NCI-H1694 treated with DMSO at 0.1 percent for 48 hours (cell line): ENCODE results near the gene SLC27A2.
A peak's percentile ranks its signal among the peaks of the same experiment; 100 is the strongest.

Experiments used
- DNase-seq: peaks from one replicate; lab custom pipeline; 2025; lab: John Stamatoyannopoulos, UW

SLC27A2 gene

GRCh38 chr15:50241684-50242450, 59.9 kb downstream of the SLC27A2 start:
- DNase-seq: no peak

DNA sequence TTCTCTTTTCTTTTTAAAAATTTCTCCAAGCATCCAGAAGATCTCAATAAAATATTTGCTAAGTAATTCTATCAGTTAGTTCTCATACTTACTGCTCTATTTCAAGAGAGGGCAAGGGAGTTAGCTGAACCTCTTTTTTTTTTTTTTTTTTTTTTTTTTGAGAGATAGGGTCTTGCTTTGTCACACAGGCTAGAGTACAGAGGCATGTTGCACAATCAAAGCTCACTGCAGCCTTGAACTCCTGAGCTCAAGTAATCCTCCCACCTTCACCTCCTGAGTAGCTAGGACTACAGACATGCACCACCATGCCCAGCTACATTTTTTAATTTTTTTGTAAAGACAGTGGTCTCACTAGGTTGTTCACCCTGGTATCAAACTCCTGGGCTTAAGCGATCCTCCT, 62.2 kb downstream of the SLC27A2 start:
- no peak for DNase-seq

DNA sequence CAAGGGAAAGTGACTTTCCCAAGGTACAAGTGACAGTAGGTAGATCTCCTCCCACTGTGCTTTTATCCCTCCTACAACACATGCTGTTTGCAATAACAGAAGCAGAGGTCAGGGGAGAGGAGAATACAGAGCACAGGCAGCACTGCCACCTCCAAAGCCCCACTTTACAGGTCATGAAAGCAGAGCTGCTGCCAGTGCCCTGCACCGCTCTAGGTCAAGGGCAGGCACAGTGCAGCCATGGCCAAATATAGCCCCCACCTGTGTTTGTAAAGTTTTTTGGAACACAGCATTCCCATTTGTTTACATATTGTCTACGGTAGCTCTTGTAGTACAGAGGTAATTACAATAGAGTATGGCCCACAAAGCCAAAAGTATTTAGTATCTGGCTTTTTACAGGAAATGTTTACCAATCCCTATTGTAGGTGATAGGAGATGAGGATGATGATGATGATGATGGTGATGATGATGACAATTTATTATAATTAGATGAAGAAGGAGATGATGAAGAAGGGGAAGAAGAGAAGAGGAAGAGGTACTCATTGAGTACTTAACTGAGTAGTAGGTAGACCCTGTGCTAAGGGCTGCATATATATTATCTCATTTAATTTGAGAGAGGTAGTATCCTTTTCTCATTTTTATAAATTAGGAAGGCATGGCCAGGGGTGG, 63.1 kb downstream of the SLC27A2 start:
- no peak for DNase-seq

GRCh38 chr15:50246631-50247030, 64.6 kb downstream of the SLC27A2 start:
- DNase-seq: no peak

DNA sequence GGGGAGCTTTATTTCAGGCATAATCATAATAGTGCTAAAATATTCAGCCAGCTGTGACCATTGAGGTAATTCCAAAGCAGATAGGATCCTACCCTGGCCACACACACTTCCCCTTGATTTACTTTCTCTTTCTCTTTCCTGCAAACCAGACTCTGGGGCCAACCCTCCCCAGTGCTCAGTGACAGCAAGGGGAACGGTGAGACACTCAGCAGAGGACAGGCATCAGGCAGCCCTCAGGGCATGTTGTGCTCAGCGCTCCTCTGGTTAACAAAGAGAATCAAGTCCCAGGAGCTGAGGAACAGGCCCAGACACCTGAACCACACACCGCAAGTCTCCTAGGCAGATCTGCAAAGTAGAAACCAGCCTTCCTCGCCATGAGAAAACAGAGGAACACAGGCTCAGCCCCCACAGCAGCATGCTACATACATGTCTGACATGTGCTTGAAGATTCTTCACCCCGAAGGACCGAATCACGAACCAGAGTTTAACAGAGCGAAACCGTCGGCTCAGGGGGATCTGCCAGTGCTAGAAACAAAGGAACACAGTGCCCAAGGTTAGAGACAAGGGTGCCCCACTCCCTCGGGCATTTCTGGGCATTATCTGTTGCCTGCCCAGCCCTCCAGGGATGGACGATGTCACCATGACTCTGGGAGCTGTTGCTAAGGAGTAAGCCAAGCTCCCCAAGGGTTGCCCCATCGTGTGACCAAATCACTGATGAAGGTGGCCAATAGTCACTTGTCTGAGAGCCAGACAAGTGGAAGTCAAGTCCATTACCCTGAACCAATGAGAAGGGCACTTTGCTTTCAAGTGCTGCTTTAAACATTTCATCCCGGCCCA, 66.0 kb downstream of the SLC27A2 start:
- DNase-seq: no peak

GRCh38 chr15:50248994-50249582, 67.1 kb downstream of the SLC27A2 start:
- DNase-seq: no peak

DNA sequence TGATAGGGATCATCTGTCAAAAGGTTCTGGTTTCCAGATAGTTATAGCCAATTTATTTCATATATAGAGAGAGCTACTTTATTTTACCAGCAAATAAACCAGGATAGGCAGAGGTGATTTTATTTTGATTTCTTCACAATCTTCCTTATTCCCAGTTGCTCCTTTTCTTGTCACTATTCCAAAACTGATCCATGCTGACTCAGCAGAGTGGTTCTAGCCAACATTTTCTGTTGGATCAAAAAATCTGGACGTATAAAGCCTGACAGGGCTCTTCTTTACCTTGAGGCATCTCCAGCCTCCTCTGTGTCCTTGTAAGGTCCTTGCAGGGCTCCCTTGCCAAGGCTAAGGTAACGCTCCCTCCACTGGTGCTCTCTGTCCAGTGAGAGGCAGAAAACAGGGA, 67.7 kb downstream of the SLC27A2 start:
- no peak for DNase-seq

DNA sequence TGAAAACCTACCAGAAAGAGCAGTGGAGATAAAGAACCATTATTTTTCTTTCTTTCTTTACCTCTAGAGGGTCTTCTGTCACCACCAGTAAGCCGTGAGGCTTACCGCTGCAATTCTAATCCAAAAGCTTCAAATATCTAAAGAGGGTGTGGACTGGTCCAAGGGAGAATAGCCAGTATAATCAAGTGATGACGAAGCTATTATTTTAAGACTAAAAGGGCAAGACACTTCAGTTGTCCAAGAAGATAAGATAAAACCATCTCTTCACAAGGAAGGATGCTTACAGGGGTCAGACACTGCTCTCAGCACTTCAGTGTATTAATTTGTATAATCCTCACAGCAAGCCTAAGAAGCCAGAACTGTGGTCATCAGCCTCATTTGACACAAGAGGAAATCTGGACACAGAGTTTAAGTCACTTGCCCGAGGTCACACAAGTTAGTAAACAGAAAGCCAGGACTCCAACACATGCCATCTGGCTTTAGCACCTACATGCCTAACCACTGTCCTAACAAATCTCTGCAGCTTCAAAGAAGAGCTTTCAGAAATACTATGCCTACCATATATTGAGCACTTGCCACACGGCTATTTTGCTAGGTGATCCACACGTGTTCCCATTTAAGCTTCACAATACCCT, 68.9 kb downstream of the SLC27A2 start:
- no peak for DNase-seq

- DNase-seq: no peak
These were observed 69.7 kb downstream of the SLC27A2 start for GRCh38 chr15:50251638-50252182.

- DNase-seq: no peak
These were observed 70.6 kb downstream of the SLC27A2 start for GRCh38 chr15:50252556-50252955.

DNA sequence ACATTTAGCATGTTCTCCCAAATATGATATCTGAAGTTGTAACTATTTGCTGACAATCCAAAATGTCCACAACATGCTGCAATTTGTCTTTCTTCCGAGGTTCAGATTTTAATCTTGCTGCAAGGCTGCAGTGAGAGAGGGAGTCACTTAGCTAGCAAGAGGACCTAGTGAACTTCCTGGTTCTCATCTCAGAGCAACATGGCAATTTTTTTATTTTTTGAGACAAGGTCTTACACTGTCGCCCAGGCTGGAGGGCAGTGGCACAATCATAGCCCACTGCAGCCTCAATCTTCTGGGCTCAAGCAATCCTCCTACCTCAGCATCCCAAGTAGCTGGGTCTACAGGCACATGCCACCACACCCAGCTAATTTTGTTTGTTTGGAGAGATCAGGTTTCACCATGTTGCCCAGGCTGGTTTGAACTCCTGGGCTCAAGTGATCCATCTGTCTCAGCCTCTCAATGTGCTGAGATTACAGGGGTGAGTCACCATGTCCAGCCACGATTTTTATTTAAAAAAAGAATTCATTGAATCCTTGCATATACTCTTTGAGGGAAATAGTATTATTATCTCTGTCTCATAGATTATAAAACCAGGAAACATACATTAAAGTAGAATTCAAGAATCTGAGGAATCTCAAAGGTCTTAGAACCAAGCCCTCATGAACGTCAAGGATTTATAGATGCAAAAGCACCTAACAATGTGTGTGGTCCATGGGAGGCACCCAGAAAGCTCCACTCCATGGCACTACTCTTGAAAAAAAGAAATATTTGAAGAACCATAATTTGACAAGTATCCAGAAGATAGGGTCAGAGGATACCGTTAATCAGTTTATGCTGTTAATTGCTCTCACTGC, 74.4 kb downstream of the SLC27A2 start:
- DNase-seq: no peak

- DNase-seq: no peak
These were observed 75.3 kb downstream of the SLC27A2 start for GRCh38 chr15:50257332-50257731.

DNA sequence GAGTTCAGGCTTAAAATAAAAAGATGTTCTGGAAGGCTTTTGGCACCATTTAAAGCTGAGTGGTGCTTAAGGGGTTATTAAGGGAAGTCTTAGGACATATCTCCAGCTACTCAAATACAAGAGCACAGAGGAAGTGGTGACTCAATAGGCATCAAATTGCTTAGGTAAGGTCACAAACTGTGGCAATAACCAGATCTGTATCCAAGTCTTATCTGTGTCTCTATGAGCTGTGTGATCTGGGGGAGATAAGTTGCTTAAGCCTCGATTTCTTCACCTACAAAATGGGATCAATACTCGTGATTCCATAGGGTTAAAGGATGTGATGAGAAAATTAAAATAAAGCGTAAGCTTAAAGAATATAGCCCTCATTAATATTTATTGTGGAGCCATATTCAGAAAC, 75.9 kb downstream of the SLC27A2 start:
- DNase-seq: peak; percentile 3

- DNase-seq: no peak
These were observed 77.3 kb downstream of the SLC27A2 start for GRCh38 chr15:50259276-50259675.

GRCh38 chr15:50260969-50261496, 79.0 kb downstream of the SLC27A2 start:
- no peak for DNase-seq

GRCh38 chr15:50261981-50262380, 80.0 kb downstream of the SLC27A2 start:
- DNase-seq: no peak

DNA sequence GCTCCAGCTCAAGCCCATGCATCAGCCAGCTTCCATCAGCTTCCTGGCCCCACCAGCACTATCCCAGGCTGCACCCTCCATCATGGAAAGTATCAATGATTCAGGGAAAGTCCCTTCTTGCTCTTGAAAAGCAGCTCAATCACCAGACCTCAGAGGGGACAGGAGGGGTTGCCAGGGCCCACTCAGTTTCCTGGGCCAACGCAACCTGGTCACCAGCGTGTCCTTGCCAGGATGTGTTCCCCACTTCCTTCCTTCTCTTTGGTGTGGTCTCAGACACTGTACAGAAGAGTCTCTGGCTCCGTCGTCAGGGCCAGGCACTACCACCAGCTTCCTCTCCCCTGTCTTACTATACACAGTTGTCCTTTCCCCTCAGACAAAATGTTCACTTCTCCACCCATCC, 80.5 kb downstream of the SLC27A2 start:
- DNase-seq: no peak

DNA sequence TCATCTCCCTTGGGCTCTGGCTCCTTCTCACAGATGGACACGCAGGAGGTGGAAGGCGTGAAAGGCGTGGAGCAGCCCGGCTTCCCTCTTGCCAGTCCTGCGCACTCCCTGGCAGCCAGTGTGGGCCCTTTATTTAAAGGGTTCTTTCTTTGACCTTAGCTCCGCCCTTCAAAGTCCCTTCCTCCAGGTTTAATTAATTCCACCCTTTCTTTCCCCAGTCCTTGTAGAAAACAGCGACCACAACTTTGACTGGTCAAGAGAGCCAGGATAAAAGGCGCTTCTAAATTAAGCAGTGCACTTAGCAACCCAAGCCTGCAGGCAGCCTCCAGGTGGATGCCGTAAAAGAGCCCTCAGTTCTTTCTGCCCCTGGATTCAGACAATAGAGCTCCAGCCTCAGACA, 83.6 kb downstream of the SLC27A2 start, which contains the start of gene HDC:
Gene HDC, minus strand, starts transcription at position 107 of the 400 bp plus-strand sequence. Its CDS starts 103 bp downstream, at position 4.
- DNase-seq: no peak

DNA sequence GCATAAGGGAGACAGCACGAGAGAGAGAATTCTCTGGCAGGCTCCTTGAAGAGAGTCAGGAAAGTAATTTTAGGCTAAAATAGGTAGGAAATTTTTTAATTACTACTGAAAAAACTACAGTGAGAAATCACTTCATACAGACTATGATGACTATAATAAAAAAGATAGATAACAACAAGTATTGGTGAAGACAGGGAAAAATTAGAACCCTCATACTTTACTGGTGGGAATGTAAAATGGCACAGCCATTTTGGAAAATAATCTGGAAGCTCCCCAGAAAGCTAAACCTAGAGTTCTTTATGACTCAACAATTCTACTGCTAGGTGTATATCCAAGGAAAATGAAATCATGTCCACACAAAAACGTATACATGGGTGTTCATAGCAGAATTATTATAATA, 85.6 kb downstream of the SLC27A2 start:
- no peak for DNase-seq

DNA sequence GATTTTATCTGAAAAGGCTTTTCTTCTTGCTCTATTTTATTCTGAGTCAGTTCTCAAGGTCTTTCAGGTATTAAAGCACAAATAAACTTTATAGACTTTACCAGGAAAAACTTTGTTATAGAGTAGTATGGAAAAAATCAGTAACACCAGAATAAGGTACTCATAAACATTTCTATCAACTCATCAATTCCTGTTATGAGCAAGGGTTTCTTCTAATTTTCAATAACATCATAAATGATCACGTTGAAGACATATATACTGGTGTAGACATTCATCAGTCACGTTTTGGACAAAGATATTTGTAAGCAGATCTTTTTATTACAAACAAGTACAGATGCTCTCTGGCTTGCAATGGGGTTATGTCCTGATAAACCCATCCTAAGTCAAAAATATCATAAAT, 93.1 kb downstream of the SLC27A2 start:
- no peak for DNase-seq
